Measurements from ENCODE around the gene CEP85L. TPM values are rescaled to one million over a fixed set of nuclear protein-coding genes. Genes with fewer than 3 reads are reported as not detected.

CEP85L gene
- total and polyA plus RNA-seq, 2 of the 13 experiments (the other 11 are each of a cell fraction or from before 2014, with no cell fraction given) = 0.44 to 1.7 TPM

DNA sequence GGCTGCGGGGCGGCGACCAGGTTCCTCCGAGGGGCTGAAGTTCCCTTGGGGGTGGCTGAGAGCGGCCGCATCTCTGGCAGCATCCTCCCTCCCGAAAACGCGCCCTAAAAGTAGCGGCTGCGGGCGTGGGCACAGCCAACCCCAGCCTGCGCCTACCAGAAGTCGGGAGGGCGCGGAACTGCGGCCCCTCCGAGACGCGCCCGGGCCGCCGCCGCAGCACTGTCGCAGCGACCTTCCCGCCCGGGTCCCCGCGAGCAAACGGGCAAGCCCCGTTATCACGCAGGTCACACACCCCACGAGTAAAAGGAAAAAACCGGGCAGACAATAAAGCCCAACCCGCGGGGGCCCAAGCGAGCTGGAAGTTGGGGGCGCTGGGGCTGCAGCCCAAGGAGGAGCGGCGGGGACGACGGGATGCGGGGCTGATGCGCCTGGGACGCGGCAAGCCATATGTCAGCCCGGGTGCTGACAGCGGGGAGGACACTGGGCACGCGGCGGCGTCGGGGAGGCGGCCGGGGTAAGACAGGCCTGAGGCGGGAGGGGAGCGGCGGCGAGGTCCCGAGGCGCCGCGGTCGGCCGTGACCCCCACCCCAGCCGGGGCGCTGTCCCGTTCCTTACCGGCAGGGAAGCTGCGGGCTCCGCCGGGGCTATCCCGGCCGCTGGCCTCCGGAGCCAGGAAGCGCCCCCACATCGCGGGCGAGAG lies 659 bp downstream of the CEP85L start (continued):
- TF ChIP-seq ZNF781 (CRISPR knock-in tag; IDR thresholded peaks at IDR 0.05; ENCODE audit: borderline replicate concordance, not compliant biosample characterization) (peak; percentile 15), SETDB1 (CRISPR knock-in tag; IDR thresholded peaks at IDR 0.05; ENCODE audit: borderline replicate concordance) (no peak), ZSCAN21 (CRISPR knock-in tag; IDR thresholded peaks at IDR 0.05; ENCODE audit: borderline replicate concordance) (no peak), MED1 (CRISPR knock-in tag; IDR thresholded peaks at IDR 0.05) (0 out of 2 replicates have a peak, but pooled peaks have one; percentile 20), TEAD2 (CRISPR knock-in tag; IDR thresholded peaks at IDR 0.05) (no peak), ZBTB8A (CRISPR knock-in tag; IDR thresholded peaks at IDR 0.05; ENCODE audit: borderline replicate concordance, low read depth) (no peak), ZNF343 (CRISPR knock-in tag; IDR thresholded peaks at IDR 0.05) (0 out of 2 replicates have a peak, but pooled peaks have one; percentile 8), ZNF451 (CRISPR knock-in tag; IDR thresholded peaks at IDR 0.05) (peak; percentile 15; the same call in 1 of the 2 replicates), THAP11 (CRISPR knock-in tag; IDR thresholded peaks at IDR 0.05) (0 out of 2 replicates have a peak, but pooled peaks have one; percentile 30), MEIS2 (CRISPR knock-in tag; IDR thresholded peaks at IDR 0.05) (no peak), HHEX (CRISPR knock-in tag; IDR thresholded peaks at IDR 0.05) (no peak), SATB2 (CRISPR knock-in tag; IDR thresholded peaks at IDR 0.05) (0 out of 2 replicates have a peak, but pooled peaks have one; percentile 47), ZNF75D (CRISPR knock-in tag; IDR thresholded peaks at IDR 0.05; ENCODE audit: borderline replicate concordance) (no peak), GLI4 (CRISPR knock-in tag; IDR thresholded peaks at IDR 0.05; ENCODE audit: borderline replicate concordance) (peak; percentile 58; the same call in 1 of the 2 replicates), IKZF4 (CRISPR knock-in tag; IDR thresholded peaks at IDR 0.05; ENCODE audit: borderline replicate concordance, low read depth, not compliant biosample characterization) (no peak)
- TF ChIP-seq, protein P1, sequence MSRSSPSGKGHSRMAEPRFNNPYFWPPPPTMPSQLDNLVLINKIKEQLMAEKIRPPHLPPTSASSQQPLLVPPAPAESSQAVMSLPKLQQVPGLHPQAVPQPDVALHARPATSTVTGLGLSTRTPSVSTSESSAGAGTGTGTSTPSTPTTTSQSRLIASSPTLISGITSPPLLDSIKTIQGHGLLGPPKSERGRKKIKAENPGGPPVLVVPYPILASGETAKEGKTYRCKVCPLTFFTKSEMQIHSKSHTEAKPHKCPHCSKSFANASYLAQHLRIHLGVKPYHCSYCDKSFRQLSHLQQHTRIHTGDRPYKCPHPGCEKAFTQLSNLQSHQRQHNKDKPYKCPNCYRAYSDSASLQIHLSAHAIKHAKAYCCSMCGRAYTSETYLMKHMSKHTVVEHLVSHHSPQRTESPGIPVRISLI (CRISPR knock-in tag; IDR thresholded peaks at IDR 0.05; ENCODE audit: borderline replicate concordance) = no peak
- TF ChIP-seq, protein P2, sequence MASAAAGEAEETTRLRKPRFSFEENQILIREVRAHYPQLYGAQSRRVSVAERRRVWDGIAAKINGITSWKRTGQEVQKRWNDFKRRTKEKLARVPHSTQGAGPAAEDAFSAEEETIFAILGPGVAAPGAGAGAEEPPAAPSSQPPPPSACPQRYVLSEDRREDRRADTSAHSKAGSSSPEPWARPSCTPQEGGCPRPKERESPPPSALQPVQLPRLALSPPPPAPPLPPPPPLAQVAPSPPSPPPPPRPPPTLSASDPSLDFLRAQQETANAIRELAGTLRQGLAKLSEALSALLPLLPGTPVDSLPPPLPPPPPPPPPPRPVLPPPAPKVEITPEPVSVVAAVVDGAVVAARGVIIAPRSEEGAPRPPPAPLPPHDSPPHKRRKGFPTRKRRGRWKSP (CRISPR knock-in tag; IDR thresholded peaks at IDR 0.05) = 0 out of 2 replicates have a peak, but pooled peaks have one; percentile 48
- TF ChIP-seq, protein P3, sequence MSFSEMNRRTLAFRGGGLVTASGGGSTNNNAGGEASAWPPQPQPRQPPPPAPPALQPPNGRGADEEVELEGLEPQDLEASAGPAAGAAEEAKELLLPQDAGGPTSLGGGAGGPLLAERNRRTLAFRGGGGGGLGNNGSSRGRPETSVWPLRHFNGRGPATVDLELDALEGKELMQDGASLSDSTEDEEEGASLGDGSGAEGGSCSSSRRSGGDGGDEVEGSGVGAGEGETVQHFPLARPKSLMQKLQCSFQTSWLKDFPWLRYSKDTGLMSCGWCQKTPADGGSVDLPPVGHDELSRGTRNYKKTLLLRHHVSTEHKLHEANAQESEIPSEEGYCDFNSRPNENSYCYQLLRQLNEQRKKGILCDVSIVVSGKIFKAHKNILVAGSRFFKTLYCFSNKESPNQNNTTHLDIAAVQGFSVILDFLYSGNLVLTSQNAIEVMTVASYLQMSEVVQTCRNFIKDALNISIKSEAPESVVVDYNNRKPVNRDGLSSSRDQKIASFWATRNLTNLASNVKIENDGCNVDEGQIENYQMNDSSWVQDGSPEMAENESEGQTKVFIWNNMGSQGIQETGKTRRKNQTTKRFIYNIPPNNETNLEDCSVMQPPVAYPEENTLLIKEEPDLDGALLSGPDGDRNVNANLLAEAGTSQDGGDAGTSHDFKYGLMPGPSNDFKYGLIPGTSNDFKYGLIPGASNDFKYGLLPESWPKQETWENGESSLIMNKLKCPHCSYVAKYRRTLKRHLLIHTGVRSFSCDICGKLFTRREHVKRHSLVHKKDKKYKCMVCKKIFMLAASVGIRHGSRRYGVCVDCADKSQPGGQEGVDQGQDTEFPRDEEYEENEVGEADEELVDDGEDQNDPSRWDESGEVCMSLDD (CRISPR knock-in tag; IDR thresholded peaks at IDR 0.05; ENCODE audit: borderline replicate concordance) = no peak; the same call in 1 of the 2 replicates
- TF ChIP-seq, protein P4, sequence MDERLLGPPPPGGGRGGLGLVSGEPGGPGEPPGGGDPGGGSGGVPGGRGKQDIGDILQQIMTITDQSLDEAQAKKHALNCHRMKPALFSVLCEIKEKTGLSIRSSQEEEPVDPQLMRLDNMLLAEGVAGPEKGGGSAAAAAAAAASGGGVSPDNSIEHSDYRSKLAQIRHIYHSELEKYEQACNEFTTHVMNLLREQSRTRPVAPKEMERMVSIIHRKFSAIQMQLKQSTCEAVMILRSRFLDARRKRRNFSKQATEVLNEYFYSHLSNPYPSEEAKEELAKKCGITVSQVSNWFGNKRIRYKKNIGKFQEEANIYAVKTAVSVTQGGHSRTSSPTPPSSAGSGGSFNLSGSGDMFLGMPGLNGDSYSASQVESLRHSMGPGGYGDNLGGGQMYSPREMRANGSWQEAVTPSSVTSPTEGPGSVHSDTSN (CRISPR knock-in tag; IDR thresholded peaks at IDR 0.05) = no peak
- TF ChIP-seq, protein P5, sequence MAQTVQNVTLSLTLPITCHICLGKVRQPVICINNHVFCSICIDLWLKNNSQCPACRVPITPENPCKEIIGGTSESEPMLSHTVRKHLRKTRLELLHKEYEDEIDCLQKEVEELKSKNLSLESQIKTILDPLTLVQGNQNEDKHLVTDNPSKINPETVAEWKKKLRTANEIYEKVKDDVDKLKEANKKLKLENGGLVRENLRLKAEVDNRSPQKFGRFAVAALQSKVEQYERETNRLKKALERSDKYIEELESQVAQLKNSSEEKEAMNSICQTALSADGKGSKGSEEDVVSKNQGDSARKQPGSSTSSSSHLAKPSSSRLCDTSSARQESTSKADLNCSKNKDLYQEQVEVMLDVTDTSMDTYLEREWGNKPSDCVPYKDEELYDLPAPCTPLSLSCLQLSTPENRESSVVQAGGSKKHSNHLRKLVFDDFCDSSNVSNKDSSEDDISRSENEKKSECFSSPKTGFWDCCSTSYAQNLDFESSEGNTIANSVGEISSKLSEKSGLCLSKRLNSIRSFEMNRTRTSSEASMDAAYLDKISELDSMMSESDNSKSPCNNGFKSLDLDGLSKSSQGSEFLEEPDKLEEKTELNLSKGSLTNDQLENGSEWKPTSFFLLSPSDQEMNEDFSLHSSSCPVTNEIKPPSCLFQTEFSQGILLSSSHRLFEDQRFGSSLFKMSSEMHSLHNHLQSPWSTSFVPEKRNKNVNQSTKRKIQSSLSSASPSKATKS (CRISPR knock-in tag; IDR thresholded peaks at IDR 0.05) = no peak

Data from HepG2 (cell line).